SJSA1 (cell line): ENCODE results near the gene PSMB2. TPM values are rescaled to one million over a fixed set of nuclear protein-coding genes. Genes with fewer than 3 reads are reported as not detected.

Source experiments
- DNase-seq, 2 experiments: peaks; one replicate each; pipeline ENCODE4 v3.0.0-alpha.2; 2015 to 2020; ENCODE audit warnings: low spot score in 2 of 2, low read depth in 1 of 2
- H3K27ac ChIP-seq: fragments of 250-450 bp; sonication (Bioruptor Pico); 2 replicates; pipeline ENCODE4 v1.5.1; 2020; ENCODE audit warnings: mild to moderate bottlenecking, moderate library complexity
- H3K27me3 ChIP-seq: fragments of 250-450 bp; sonication (Bioruptor Pico); replicated peaks from 2 replicates; pipeline ENCODE4 v1.5.1; 2020; ENCODE audit warnings: mild to moderate bottlenecking, moderate library complexity
- H3K36me3 ChIP-seq: fragments of 250-450 bp; sonication (Bioruptor Pico); 2 replicates; pipeline ENCODE4 v1.5.1; 2020; ENCODE audit warnings: mild to moderate bottlenecking
- H3K4me1 ChIP-seq: fragments of 250-450 bp; sonication (Bioruptor Pico); replicated peaks from 2 replicates; pipeline ENCODE4 v1.6.1; 2021; ENCODE audit warnings: mild to moderate bottlenecking
- H3K4me3 ChIP-seq: fragments of 250-450 bp; sonication (Bioruptor Pico); 2 replicates; pipeline ENCODE4 v1.5.1; 2020; ENCODE audit warnings: mild to moderate bottlenecking
- H3K9me3 ChIP-seq: fragments of 250-450 bp; sonication (Bioruptor Pico); replicated peaks from 2 replicates; pipeline ENCODE4 v1.5.1; 2020; ENCODE audit warnings: mild to moderate bottlenecking
- total RNA-seq: library from RNA; depleted of rRNA; stranded (reverse); fragments of >200 nt; shearing (Covaris generic); gene quantifications from 2 replicates; pipeline ENCODE4 v1.2.3, GENCODE V29; 2014; rRNA removed

The PSMB2 gene
- total RNA-seq, 1 experiment from 2014 or later, result 48.3 TPM

DNA sequence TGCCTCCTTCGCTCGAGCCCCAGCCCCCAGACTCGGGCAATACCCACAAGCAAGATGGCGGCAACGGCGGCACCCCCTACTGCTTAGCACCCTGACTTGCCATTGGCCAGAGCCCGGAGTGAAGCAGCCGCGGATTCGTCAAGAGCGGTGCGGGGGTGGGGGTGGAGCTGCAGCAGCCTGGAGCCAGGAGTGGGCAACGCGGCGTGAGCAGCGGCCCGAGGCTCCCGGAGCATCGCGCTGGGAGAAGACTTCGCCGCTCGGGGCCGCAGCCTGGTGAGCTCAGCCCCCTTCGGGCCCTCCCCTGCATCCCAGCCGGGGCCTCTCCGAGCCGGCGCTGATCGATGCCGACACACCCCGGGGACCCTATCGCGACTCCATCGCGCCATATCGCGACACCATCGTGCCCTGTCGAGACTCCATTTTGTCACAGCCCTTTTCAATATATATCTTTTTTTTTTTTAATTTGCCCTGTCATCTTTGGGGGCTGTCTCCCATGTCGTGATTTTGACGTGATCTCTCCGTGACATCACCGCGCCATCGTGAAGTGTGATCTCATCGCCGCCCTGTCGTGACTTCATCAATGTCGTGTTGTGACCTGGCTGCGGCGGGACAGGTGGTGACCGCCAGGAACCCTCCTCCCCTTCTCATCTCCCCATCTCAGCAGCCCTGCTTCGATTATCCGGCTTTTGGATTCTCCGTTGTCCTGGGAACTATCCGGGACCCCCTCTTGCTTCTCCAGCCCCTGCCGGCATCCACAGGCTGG is 83.5 kb downstream of the PSMB2 start, which contains the start of gene NCDN:
Gene NCDN (plus strand): TSS at position 189 of the 763 bp plus-strand sequence. CDS start 392 bp downstream, at position 581.
- Histone ChIP-seq H3K36me3 (peaks cover 35% of the 10 kb centered on the region; the same call in 1 of the 2 replicates), H3K9me3 (no peaks in the 10 kb centered on the region), H3K27ac (peak within 1 kb of the TSS; percentile 85), H3K27me3 (no peaks in the 10 kb centered on the region), H3K4me3 (peak within 1 kb of the TSS; percentile 86), H3K4me1 (peaks cover 19% of the 10 kb centered on the region)
- peak; percentile 98 for DNase-seq

DNA sequence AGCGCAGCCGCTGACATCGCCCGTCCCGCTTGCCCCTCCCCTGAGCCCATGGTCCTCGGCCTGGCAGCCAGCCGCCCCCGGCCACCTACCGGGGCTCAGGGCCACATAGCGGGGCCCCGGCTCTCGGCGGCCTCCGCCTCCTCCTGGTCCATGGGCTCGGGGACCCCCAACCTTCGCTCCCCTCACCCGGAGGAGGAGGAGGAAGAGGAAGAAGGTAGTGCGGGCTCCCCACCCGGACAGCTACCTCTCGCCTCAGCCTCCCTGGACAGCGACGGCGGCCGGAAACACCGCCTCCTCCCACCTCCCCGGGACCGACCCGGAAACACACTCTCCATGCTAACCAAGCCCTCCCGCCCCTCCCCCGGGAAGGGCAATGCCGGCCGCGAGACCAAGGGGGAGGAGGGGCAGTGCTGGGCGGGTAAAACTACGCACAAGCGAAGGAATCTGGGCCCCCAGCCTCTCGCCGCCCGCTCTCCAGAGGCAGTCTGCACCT is 84.2 kb downstream of the PSMB2 start, which contains the start of gene KIAA0319L:
Gene KIAA0319L (minus strand): TSS at position 286 of the 493 bp plus-strand sequence. CDS start 2,912 bp downstream, outside the sequence.
- peak within 1 kb of the TSS; percentile 85 for H3K27ac ChIP-seq
- H3K36me3 ChIP-seq, result peaks cover 30% of the 10 kb centered on the region
- peak within 1 kb of the TSS; percentile 86 for H3K4me3 ChIP-seq
- H3K4me1 ChIP-seq, result peaks cover 19% of the 10 kb centered on the region
- H3K9me3 ChIP-seq, result no peaks in the 10 kb centered on the region
- DNase-seq, result peak; percentile 89 to 98
- no peaks in the 10 kb centered on the region for H3K27me3 ChIP-seq

DNA sequence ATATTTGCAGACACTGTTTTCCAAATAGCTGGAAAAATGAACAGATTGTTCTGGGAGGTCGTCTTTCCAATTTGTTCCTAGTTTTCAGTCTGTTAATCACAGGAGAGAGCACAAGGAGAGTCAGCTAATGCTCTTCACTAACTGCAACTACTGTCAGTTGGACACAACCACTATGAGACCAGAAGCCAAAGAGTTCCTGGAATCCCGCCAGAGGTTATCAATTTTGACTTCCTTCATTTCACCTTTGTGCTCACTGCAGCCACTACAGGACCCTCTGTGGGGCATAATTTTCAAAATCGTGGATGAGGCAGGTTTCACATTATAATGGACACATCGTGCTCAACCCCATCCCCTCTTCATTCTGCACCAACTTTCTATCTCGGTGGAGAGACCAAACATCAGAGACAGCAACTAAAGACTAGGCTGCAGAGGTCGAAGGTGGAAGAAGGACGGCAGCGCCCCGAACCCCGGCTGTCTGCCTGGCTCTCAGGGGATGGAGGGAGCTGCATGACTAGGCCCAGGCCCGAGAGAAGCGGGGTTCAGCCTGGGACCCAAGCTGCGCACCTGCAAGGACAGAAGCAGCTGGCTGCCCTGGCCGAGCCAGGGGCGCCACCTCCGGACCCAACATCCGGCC is 84.7 kb downstream of the PSMB2 start:
- H3K36me3 ChIP-seq, result peaks cover 29% of the 10 kb centered on the region
- no peaks in the 10 kb centered on the region for H3K27me3 ChIP-seq
- H3K4me3 ChIP-seq, result peak overlapping the region; percentile 86
- H3K27ac ChIP-seq, result peak overlapping the region; percentile 85
- H3K9me3 ChIP-seq, result no peaks in the 10 kb centered on the region
- no peak for DNase-seq
- peaks cover 19% of the 10 kb centered on the region for H3K4me1 ChIP-seq

DNA sequence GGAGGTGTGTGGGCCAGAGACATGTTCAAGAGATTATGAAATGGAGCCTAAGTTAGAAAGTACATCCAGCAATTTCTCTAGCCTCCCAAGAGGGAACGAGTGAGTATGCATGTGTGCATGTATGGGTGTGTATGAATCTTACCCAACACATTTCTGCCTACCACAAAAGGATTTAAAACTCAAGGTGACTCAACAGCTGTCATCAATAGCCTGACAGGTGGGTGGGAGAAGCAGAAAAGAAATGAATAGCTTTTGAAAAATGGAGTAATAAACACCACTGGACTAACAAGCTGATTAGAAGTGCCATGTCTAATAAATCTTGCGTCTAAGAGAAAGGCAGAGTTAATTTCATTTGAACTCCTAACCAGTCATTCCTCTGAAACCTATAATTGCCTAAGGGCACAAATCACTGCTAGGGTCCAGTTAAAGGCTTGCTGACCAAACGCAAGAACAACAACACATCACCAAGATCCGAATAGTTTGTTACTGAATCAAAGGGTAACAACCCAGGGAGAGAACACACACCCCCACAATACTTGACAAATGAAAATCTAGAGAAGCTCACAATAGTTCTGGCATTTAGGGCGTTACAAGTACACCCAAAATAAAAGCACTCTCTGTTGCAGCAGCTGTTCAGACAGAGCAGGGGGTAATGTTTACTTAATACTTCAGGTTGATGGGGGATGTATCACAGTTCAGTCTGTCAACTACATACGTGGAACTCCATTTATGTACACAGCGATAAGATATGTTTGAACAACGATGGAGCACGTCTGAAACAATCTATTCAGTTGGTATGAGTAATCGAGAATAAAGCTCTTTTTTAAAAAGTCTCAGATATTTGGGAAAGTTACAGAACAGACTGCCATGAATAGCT is 85.5 kb downstream of the PSMB2 start:
- DNase-seq, result no peak
- Histone ChIP-seq H3K4me1 (peaks cover 19% of the 10 kb centered on the region), H3K36me3 (peaks cover 31% of the 10 kb centered on the region), H3K27ac (no peak overlapping the region), H3K27me3 (no peaks in the 10 kb centered on the region), H3K9me3 (no peaks in the 10 kb centered on the region), H3K4me3 (peak overlapping the region; percentile 86)

DNA sequence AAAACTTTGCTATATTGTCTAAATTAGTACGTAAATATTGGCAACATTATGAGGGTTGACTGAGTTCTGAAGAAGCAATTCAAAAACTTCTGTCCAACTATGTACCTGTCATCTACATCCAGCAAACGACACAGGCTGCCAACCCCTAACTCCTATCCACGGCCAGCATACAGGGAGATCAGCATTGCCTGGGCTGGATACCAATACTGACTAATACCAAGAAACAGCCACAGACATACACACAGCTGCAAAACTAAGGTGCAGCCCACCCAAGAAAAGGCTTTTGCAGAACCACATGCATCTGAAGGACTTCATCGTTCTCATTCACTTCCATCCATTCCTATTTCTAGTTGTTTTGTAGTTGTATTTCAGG is 86.1 kb downstream of the PSMB2 start:
- Histone ChIP-seq H3K27ac (no peak overlapping the region), H3K9me3 (no peaks in the 10 kb centered on the region), H3K27me3 (no peaks in the 10 kb centered on the region), H3K4me1 (peaks cover 19% of the 10 kb centered on the region), H3K36me3 (peaks cover 29% of the 10 kb centered on the region), H3K4me3 (no peak overlapping the region)
- DNase-seq, result no peak

DNA sequence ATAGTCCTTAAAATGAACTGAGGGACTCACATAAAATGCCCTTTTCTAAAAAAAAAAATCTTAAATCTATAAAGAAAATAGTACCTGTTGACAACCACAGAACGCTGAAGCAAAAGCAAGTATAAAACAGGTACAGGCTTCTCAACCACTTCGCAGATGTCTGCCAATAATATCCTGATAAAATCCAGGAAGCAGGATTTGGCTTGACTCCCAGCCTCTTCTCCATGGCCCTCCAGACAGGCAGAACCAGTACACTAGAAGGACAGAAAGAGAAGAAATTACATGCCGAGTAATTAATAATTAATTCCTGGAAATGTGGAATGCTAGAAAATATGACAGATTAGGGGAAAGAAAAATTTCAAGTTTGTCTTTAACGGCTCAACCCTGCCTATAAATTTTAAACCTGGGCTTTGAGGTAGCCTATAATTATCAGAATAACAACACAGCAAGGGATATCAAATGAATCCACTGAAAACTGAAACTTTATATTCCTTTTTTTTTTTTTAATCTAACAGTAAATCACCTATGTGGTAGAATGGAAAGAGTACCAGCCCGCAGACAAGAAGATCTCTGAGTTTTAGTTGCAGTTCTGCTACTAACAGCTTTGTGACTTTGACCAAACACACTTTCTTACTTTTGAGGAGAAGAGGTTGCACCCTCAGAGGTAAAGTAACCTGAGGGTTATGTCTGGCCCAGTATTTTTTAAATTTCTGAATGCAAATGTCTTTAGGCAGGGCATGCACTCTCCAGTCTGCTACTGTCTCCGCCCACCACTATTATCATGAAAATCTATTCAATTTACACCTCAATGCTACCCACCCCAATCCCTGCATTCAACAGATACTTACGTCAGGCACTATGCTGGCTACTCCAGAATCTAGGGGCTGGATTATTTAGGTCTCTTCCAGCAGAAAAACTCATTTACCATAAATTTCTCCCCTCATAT is 86.8 kb downstream of the PSMB2 start:
- H3K36me3 ChIP-seq, result peaks cover 32% of the 10 kb centered on the region
- H3K27me3 ChIP-seq, result no peaks in the 10 kb centered on the region
- H3K4me1 ChIP-seq, result peaks cover 19% of the 10 kb centered on the region
- no peaks in the 10 kb centered on the region for H3K9me3 ChIP-seq
- no peak overlapping the region for H3K4me3 ChIP-seq
- no peak overlapping the region for H3K27ac ChIP-seq
- no peak for DNase-seq

DNA sequence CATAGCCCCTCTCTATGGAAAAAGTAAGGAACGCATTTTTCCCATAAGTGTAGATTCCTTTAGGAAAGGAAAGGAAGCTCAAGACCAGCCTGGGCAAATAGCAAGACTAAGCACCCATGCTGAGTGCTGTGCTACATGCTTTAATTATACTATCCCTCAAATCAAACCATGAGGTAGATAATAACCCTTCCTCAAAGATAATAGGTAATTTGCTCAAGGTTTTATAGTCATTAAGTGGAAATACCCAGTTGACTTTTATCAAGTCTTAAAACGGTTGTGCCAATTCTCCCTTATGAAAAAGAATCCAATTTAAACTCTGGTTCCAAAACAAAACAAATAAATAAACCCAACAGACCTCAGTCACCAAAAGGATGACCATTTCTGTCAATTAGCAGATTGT is 87.5 kb downstream of the PSMB2 start:
- Histone ChIP-seq H3K36me3 (peaks cover 36% of the 10 kb centered on the region), H3K4me1 (peaks cover 19% of the 10 kb centered on the region), H3K27ac (no peak overlapping the region), H3K9me3 (no peaks in the 10 kb centered on the region), H3K4me3 (no peak overlapping the region), H3K27me3 (no peaks in the 10 kb centered on the region)
- DNase-seq, result no peak

Other genes with a start within 250 kb of the PSMB2 start
- gene KIAA0319L, start 84.1 kb downstream of the PSMB2 start, total RNA-seq, result 22.8 and 23.7 TPM in 2 replicates
- gene NCDN, start 83.7 kb downstream of the PSMB2 start, total RNA-seq, result 17.4 and 20.4 TPM in 2 replicates
- not detected in 2 replicates for gene TFAP2E, start 68.2 kb downstream of the PSMB2 start, total RNA-seq
- 21.5 and 23.9 TPM in 2 replicates for gene C1orf216, start 77.4 kb upstream of the PSMB2 start, total RNA-seq
- 44.1 and 44.5 TPM in 2 replicates for gene CLSPN, start 128.5 kb upstream of the PSMB2 start, total RNA-seq
- gene AGO4, start 166.5 kb upstream of the PSMB2 start, total RNA-seq, result 5.4 and 7.2 TPM in 2 replicates
- 3.4 and 7.9 TPM in 2 replicates for gene AGO1, start 241.7 kb upstream of the PSMB2 start, total RNA-seq